ENCODE results near the gene HBE1. TPM values are rescaled to one million over a fixed set of nuclear protein-coding genes. Genes with fewer than 3 reads are reported as not detected.

Gene HBE1
- total and polyA plus RNA-seq, 2 of the 8 experiments (the other 6 are each of a cell fraction or from before 2014, with no cell fraction given) = 0.39 TPM; not detected in 1

GRCh38 chr11:5280582-5281102 lies 10.9 kb upstream of the HBE1 start:
- Histone ChIP-seq H3K23ac (ENCODE audit: insufficient read length) (no peak overlapping the region), H3K9ac (replicated peaks in 1 of 4; ENCODE audit: extremely low read depth in 1 of 4, low read depth in 3 of 4, low read length in 3 of 4) (no peak overlapping the region), H3K4me2 (ENCODE audit: insufficient read depth in 1 of 2, low read depth in 2 of 2, low read length in 2 of 2) (no peak overlapping the region), H4K5ac (ENCODE audit: insufficient read length, low read depth, low read length) (no peak overlapping the region), H4K20me1 (replicated peaks in 1 of 2; ENCODE audit: control insufficient read depth in 1 of 2, insufficient read depth in 2 of 2, low read length in 2 of 2) (no peaks in the 10 kb centered on the region), H2BK5ac (ENCODE audit: low read depth, low read length) (no peak overlapping the region), H3K9me3 (ENCODE audit: insufficient read depth in 2 of 2, low read depth in 1 of 2, low read length in 1 of 2) (no peaks in the 10 kb centered on the region), H3K4ac (replicated peaks; ENCODE audit: insufficient read length, low read depth, low read length) (no peak overlapping the region), H3K23me2 (ENCODE audit: low read depth, low read length) (no peaks in the 10 kb centered on the region; the same call in 1 of the 2 replicates), H3K27me3 (replicated peaks in 1 of 4; ENCODE audit: control insufficient read depth in 3 of 4, extremely low read depth in 1 of 4, insufficient read depth in 3 of 4, low read length in 3 of 4) (no peaks in the 10 kb centered on the region), H3K4me1 (replicated peaks in 1 of 4; ENCODE audit: control insufficient read depth in 3 of 4, insufficient read depth in 4 of 4, low read length in 3 of 4) (no peaks in the 10 kb centered on the region; a peak in 1 of 7 replicates), H3K56ac (replicated peaks; ENCODE audit: insufficient read length, low read depth, low read length) (no peak overlapping the region), H3K14ac (ENCODE audit: insufficient read length) (no peak overlapping the region), H2BK12ac (ENCODE audit: low read depth, low read length) (no peak overlapping the region), H3K79me2 (ENCODE audit: control insufficient read depth in 1 of 2, insufficient read depth in 2 of 2, low read length in 2 of 2) (no peaks in the 10 kb centered on the region), H3K27ac (ENCODE audit: low read depth, low read length) (no peak overlapping the region), H3K18ac (ENCODE audit: extremely low read depth, low read length) (no peak overlapping the region), H4K8ac (ENCODE audit: extremely low read depth, insufficient read depth, low read length) (no peak overlapping the region), H3K36me3 (ENCODE audit: control insufficient read depth in 2 of 4, insufficient read depth in 4 of 4, low read length in 3 of 4) (no peaks in the 10 kb centered on the region), H2AK5ac (ENCODE audit: low read depth, low read length) (no peak overlapping the region), H2BK20ac (ENCODE audit: low read length) (no peak overlapping the region), H3K4me3 (ENCODE audit: extremely low read depth in 1 of 4, insufficient read depth in 2 of 4, low read depth in 3 of 4, low read length in 4 of 4) (no peak overlapping the region), H2AFZ (ENCODE audit: low read length) (no peak overlapping the region), H4K91ac (replicated peaks; ENCODE audit: insufficient read length, low read length) (no peak overlapping the region), H2BK120ac (replicated peaks; ENCODE audit: low read depth, low read length) (no peak overlapping the region), H2BK15ac (ENCODE audit: low read length) (no peak overlapping the region), H3K79me1 (ENCODE audit: low read depth, low read length) (0 out of 2 replicates have a peak, but pooled peaks cover 2% of the 10 kb centered on the region)
- ChIA-PET CTCF (ENCODE audit: partially characterized antibody) (interaction anchor here (0.8 to 8.6 kb wide), 3 partner anchors 10 to 75 kb away, joined by 3 to 48 read pairs (median 3); no protein-coding TSS in a partner anchor), POLR2A (ENCODE audit: partially characterized antibody) (interaction anchor here (0.6 kb wide), 1 partner anchor 107 kb away, joined by 3 read pairs; no protein-coding TSS in a partner anchor)
- no peak for DNase-seq (ENCODE audit: low read depth in 1 of 2, low spot score in 2 of 2)
- WGBS, 2 experiments (ENCODE audit: extremely low coverage in 1 of 2, insufficient coverage in 1 of 2, insufficient read length in 1 of 2, insufficient replicate concordance in 2 of 2, low coverage in 1 of 2, low lambda C conversion rate in 2 of 2, missing lambda C conversion rate in 1 of 2) = 76% methylated on average over 3 of the region's 3 CpGs; no CpG with 5 or more reads in 1 of the 2 experiments
- no peak for TF ChIP-seq JUN (IDR thresholded peaks at IDR 0.05; ENCODE audit: low read depth, low read length)
- no peak for TF ChIP-seq GTF2F1 (IDR thresholded peaks at IDR 0.05; ENCODE audit: borderline replicate concordance, low read depth, low read length)
- peak; percentile 78; the same call in 1 of the 2 replicates for TF ChIP-seq JUND (IDR thresholded peaks at IDR 0.05; ENCODE audit: low read length)
- no peak for TF ChIP-seq TBP (IDR thresholded peaks at IDR 0.05; ENCODE audit: low read depth, low read length)
- TF ChIP-seq POLR2A (IDR thresholded peaks at IDR 0.05; ENCODE audit: control extremely low read depth in 1 of 2, low read depth in 2 of 2, low read length in 2 of 2) = no peak
- no peak for TF ChIP-seq RNF2 (IDR thresholded peaks at IDR 0.05; ENCODE audit: borderline replicate concordance, low read depth, low read length, missing control alignments, poor library complexity, severe bottlenecking)
- TF ChIP-seq BACH1 (IDR thresholded peaks at IDR 0.05; ENCODE audit: low read length) = peak; percentile 99
- TF ChIP-seq MAFK (IDR thresholded peaks at IDR 0.05; ENCODE audit: low read depth, low read length) = peak; percentile 95
- no peak for FAIRE-seq

All from H1 (cell line).